IMR-90 (cell line): ENCODE measurements around the gene PLCG2. TPM values are rescaled to one million over a fixed set of nuclear protein-coding genes. Genes with fewer than 3 reads are reported as not detected.

Source experiments
- ATAC-seq: fragments of 200-7000 bp; cut with Tn5 transposase; 2 replicates; pipeline ENCODE4 v1.9.1; 2020; ENCODE audit warnings: low read depth, mild to moderate bottlenecking, moderate library complexity
- BruUV-seq: library from RNA; stranded (reverse); fragments of 400-500 nt; replicated peaks from 2 replicates; lab custom pipeline; 2021; lab: Mats Ljungman, UMichigan
- CTCF ChIA-PET: fragments of 300-600 bp; formaldehyde crosslinking; extraction: SDS; loops from one replicate; lab custom pipeline; 2021; ENCODE audit warnings: antibody characterized with exemption; lab: Yijun Ruan, JAX
- POLR2A ChIA-PET: fragments of 300-600 bp; sonication (Branson Sonifier 250); formaldehyde crosslinking; loops from one replicate; lab custom pipeline; 2022; ENCODE audit warnings: antibody characterized with exemption; ENCODE audit not compliant: unreplicated experiment; lab: Charles Lee
- DNase-seq: peaks from one replicate; pipeline ENCODE4 v3.0.0; 2013
- H2AFZ ChIP-seq: replicated peaks from 2 replicates; pipeline ENCODE3; 2013; ENCODE audit warnings: low read length, mild to moderate bottlenecking; ENCODE audit not compliant: poor library complexity
- H2AK5ac ChIP-seq: 2 replicates; pipeline ENCODE4 v1.6.1; 2013; ENCODE audit warnings: low read depth, low read length, inconsistent platforms
- H2AK9ac ChIP-seq: replicated peaks from 2 replicates; pipeline ENCODE3; 2013; ENCODE audit warnings: mild to moderate bottlenecking, low read depth, low read length, moderate library complexity; ENCODE audit not compliant: poor library complexity
- H2BK120ac ChIP-seq: 2 replicates; pipeline ENCODE4 v1.6.1; 2013; ENCODE audit warnings: low read depth, low read length, inconsistent platforms
- H2BK15ac ChIP-seq: 3 replicates; pipeline ENCODE4 v1.6.1; 2013; ENCODE audit warnings: low read depth, low read length, inconsistent platforms
- H2BK20ac ChIP-seq: 2 replicates; pipeline ENCODE4 v1.6.1; 2013; ENCODE audit warnings: low read depth, mild to moderate bottlenecking, inconsistent platforms, low read length, moderate library complexity
- H2BK5ac ChIP-seq: 2 replicates; pipeline ENCODE4 v1.6.1; 2013; ENCODE audit warnings: mild to moderate bottlenecking, low read depth, low read length, inconsistent platforms; ENCODE audit not compliant: poor library complexity, severe bottlenecking
- H3K14ac ChIP-seq: replicated peaks from 2 replicates; pipeline ENCODE4 v1.6.1; 2013; ENCODE audit warnings: low read depth, low read length, inconsistent platforms
- H3K18ac ChIP-seq: 2 replicates; pipeline ENCODE4 v1.6.1; 2013; ENCODE audit warnings: low read depth, low read length, control low read depth
- H3K23ac ChIP-seq: 2 replicates; pipeline ENCODE4 v1.6.1; 2013; ENCODE audit warnings: low read depth, low read length, inconsistent platforms
- H3K27ac ChIP-seq: 2 replicates; pipeline ENCODE4 v1.5.1; 2013; ENCODE audit warnings: mild to moderate bottlenecking, control low read depth, low read length; ENCODE audit not compliant: insufficient read depth
- H3K27me3 ChIP-seq: 2 replicates; pipeline ENCODE4 v1.6.1; 2013; ENCODE audit warnings: low read length; ENCODE audit not compliant: control insufficient read depth, insufficient read depth
- H3K36me3 ChIP-seq: 2 replicates; pipeline ENCODE4 v1.6.1; 2013; ENCODE audit warnings: low read length, mixed read lengths; ENCODE audit not compliant: control insufficient read depth, insufficient read depth
- H3K4ac ChIP-seq: 2 replicates; pipeline ENCODE4 v1.6.1; 2013; ENCODE audit warnings: low read depth, low read length, inconsistent platforms
- H3K4me1 ChIP-seq: 2 replicates; pipeline ENCODE4 v1.6.1; 2013; ENCODE audit warnings: low read length, mixed read lengths; ENCODE audit not compliant: control insufficient read depth, insufficient read depth
- H3K4me2 ChIP-seq: 2 replicates; pipeline ENCODE4 v1.6.1; 2013; ENCODE audit warnings: low read depth, mild to moderate bottlenecking, control low read depth, low read length, moderate library complexity
- H3K4me3 ChIP-seq: 2 replicates; pipeline ENCODE4 v1.5.1; 2013; ENCODE audit warnings: low read depth, mild to moderate bottlenecking, control low read depth, low read length, moderate library complexity; ENCODE audit not compliant: insufficient read depth
- H3K56ac ChIP-seq: 2 replicates; pipeline ENCODE4 v1.6.1; 2013; ENCODE audit warnings: low read length, inconsistent platforms; ENCODE audit not compliant: insufficient read depth; ENCODE audit errors: extremely low read depth
- H3K79me1 ChIP-seq, 2 experiments: 2 replicates each; pipeline ENCODE4 v1.6.1; 2013; ENCODE audit warnings: low read length in 2 of 2, inconsistent platforms in 1 of 2, low read depth in 1 of 2
- H3K9ac ChIP-seq: 2 replicates; pipeline ENCODE4 v1.6.1; 2013; ENCODE audit warnings: low read depth, low read length, control low read depth
- H3K9me1 ChIP-seq: 2 replicates; pipeline ENCODE4 v1.6.1; 2013; ENCODE audit warnings: low read length, inconsistent platforms; ENCODE audit not compliant: insufficient read depth
- H3K9me3 ChIP-seq: 2 replicates; pipeline ENCODE4 v1.6.1; 2013; ENCODE audit warnings: low read length; ENCODE audit not compliant: control insufficient read depth, insufficient read depth
- H4K20me1 ChIP-seq: 2 replicates; pipeline ENCODE4 v1.6.1; 2013; ENCODE audit warnings: low read length, inconsistent platforms; ENCODE audit not compliant: insufficient read depth
- H4K5ac ChIP-seq: 2 replicates; pipeline ENCODE4 v1.6.1; 2013; ENCODE audit warnings: mild to moderate bottlenecking, low read depth, low read length, control low read depth
- H4K8ac ChIP-seq, 2 experiments: 2 replicates each; pipeline ENCODE4 v1.6.1; 2013; ENCODE audit warnings: low read depth in 2 of 2, low read length in 2 of 2, control low read depth in 1 of 2, inconsistent platforms in 1 of 2
- H4K91ac ChIP-seq: 2 replicates; pipeline ENCODE4 v1.6.1; 2013; ENCODE audit warnings: low read depth, low read length, inconsistent platforms; ENCODE audit not compliant: insufficient read depth
- CEBPB ChIP-seq: IDR thresholded peaks from 2 replicates; pipeline ENCODE4 v1.6.1; 2012; ENCODE audit warnings: low read depth, low read length, improper control_type of control experiment
- CHD1 ChIP-seq: IDR thresholded peaks from 2 replicates; pipeline ENCODE4 v1.6.1; 2012; ENCODE audit warnings: low read depth, low read length, improper control_type of control experiment
- ELK1 ChIP-seq: fragments of 150-350 bp; IDR thresholded peaks from 2 replicates; pipeline ENCODE4 v1.6.1; 2016; ENCODE audit warnings: low read depth, mild to moderate bottlenecking, low read length, moderate library complexity, borderline replicate concordance
- FOS ChIP-seq: fragments of 150-350 bp; IDR thresholded peaks from 2 replicates; pipeline ENCODE4 v1.6.1; 2016; ENCODE audit warnings: low read depth, low read length
- NFE2L2 ChIP-seq: fragments of 150-350 bp; IDR thresholded peaks from 2 replicates; pipeline ENCODE4 v1.6.1; 2016; ENCODE audit warnings: low read depth, mild to moderate bottlenecking, low read length
- RAD21 ChIP-seq: IDR thresholded peaks from 2 replicates; pipeline ENCODE4 v1.6.1; 2012; ENCODE audit warnings: low read length, improper control_type of control experiment
- RFX5 ChIP-seq: IDR thresholded peaks from 2 replicates; pipeline ENCODE4 v1.8.0; 2012; ENCODE audit warnings: low read depth, mild to moderate bottlenecking, low read length, moderate library complexity
- WGBS, 2 experiments: methylation state at CpG; one replicate each; pipeline versions ENCODE4 v1.1.5 to v1.1.7; 2013; ENCODE audit warnings: missing lambda C conversion rate in 2 of 2; ENCODE audit not compliant: insufficient read length in 1 of 2; ENCODE audit errors: extremely low coverage in 2 of 2; 5-methylcytosine and 5-hydroxymethylcytosine counted together
- dilution Hi-C: fragments of 300-500 bp; cut with HindIII; formaldehyde crosslinking; loops from one replicate; pipeline ENCODE4 v1.14.3; 2018; ENCODE audit warnings: low sequenced_read_pairs; ENCODE audit not compliant: unreplicated experiment
- in situ Hi-C: fragments of 300-500 bp; cut with MboI; formaldehyde crosslinking; loops from 3 replicates; pipeline ENCODE4 v1.14.3; 2019; ENCODE audit warnings: low sequenced_read_pairs, inconsistent platforms, mixed read lengths
- intact Hi-C: fragments of 100-400 bp; cut with micrococcal nuclease; formaldehyde crosslinking; loops from 2 replicates; pipeline ENCODE4 v1.10.0; 2022
- polyA plus RNA-seq, 3 experiments: library from polyadenylated mRNA; depleted of rRNA; stranded (reverse); fragments of >200 nt; gene quantifications; 2 replicates each; pipeline ENCODE4 v1.2.3, GENCODE V29; 2012; ENCODE audit warnings: low replicate concordance in 1 of 3
- total RNA-seq: library from RNA; depleted of rRNA; stranded (reverse); fragments of >200 nt; gene quantifications from 2 replicates; pipeline ENCODE4 v1.2.3, GENCODE V29; 2012

PLCG2 gene
- total and polyA plus RNA-seq, 2 of the 4 experiments (the other 2 are of a cell fraction) = 0.14 to 0.18 TPM

- ATAC-seq = peak; percentile 82
- no peak overlapping the region for H3K14ac ChIP-seq
- H4K8ac ChIP-seq = peak overlapping the region in 1 of 2 experiments; percentile 13; a peak in 1 of 4 replicates
- in situ Hi-C loops = no loop called here
- no peak overlapping the region for H4K91ac ChIP-seq
- peak overlapping the region; percentile 70; the same call in 1 of the 2 replicates for H3K4me2 ChIP-seq
- peak overlapping the region; percentile 64; the same call in 1 of the 2 replicates for H2BK120ac ChIP-seq
- no CpG with 5 or more reads among the region's 2 CpGs for WGBS, 2 experiments
- no peaks in the 10 kb centered on the region for H3K9me3 ChIP-seq
- H3K9me1 ChIP-seq = no peaks in the 10 kb centered on the region; the same call in 1 of the 2 replicates
- no peak overlapping the region for H2AK9ac ChIP-seq
- H2BK15ac ChIP-seq = peak overlapping the region; percentile 85; the same call in 2 of the 3 replicates
- H2BK20ac ChIP-seq = no peak overlapping the region
- no peaks in the 10 kb centered on the region for H3K27me3 ChIP-seq
- no peaks in the 10 kb centered on the region for H3K36me3 ChIP-seq
- no peak overlapping the region for H3K27ac ChIP-seq
- H3K9ac ChIP-seq = no peak overlapping the region
- dilution Hi-C loops = no loop called here
- no TSS peak for BruUV-seq
- H3K18ac ChIP-seq = peak overlapping the region; percentile 73; the same call in 1 of the 2 replicates
- H3K56ac ChIP-seq = no peak overlapping the region
- no peak overlapping the region for H3K4me3 ChIP-seq
- H2AK5ac ChIP-seq = no peak overlapping the region
- TF ChIP-seq CEBPB (peak; percentile 16; the same call in 1 of the 2 replicates), ELK1 (no peak), RAD21 (no peak), FOS (0 out of 2 replicates have a peak, but pooled peaks have one; percentile 20), RFX5 (no peak), CHD1 (no peak), NFE2L2 (no peak)
- peaks cover 7% of the 10 kb centered on the region for H3K4me1 ChIP-seq
- 0 out of 2 replicates have a peak, but pooled peaks cover 3% of the 10 kb centered on the region for H4K20me1 ChIP-seq
- intact Hi-C loops = no loop called here
- CTCF ChIA-PET = interaction anchor here (1.1 to 1.5 kb wide), 3 partner anchors 17 to 232 kb away, joined by 3 to 7 read pairs (median 4); no protein-coding TSS in a partner anchor
- no peak overlapping the region for H3K23ac ChIP-seq
- peak; percentile 81 for DNase-seq
- POLR2A ChIA-PET = no interaction called here
- H2AFZ ChIP-seq = no peak overlapping the region
- no peak overlapping the region for H4K5ac ChIP-seq
- H3K4ac ChIP-seq = no peak overlapping the region
- no peak overlapping the region for H2BK5ac ChIP-seq
- H3K79me1 ChIP-seq = no peaks in the 10 kb centered on the region
Observed at GRCh38 chr16:81997738-81998137, 218.6 kb downstream of the PLCG2 start.
